Measurements from ENCODE around the gene AKAP8.

DNA sequence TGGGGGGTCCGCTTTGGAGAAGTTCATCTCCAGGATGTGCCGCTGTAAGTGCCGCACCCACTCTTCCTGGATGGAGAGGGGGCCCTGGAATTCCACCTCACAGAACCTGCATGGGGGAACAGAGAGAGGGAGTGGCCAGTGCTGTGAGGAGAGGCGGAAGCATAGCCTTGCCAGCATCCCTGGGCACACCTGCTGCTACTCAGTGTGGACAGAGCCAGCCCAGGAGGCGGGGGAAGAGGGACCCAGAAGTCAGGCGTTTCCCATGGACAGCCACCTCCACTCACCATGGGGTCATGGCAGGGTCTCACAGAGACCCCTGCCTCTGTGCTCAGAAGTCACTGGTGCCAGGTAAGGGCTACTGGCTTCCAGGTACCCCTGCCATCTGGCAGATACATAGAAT is 43.5 kb upstream of the AKAP8 start:
- TF ChIP-seq, protein P1, sequence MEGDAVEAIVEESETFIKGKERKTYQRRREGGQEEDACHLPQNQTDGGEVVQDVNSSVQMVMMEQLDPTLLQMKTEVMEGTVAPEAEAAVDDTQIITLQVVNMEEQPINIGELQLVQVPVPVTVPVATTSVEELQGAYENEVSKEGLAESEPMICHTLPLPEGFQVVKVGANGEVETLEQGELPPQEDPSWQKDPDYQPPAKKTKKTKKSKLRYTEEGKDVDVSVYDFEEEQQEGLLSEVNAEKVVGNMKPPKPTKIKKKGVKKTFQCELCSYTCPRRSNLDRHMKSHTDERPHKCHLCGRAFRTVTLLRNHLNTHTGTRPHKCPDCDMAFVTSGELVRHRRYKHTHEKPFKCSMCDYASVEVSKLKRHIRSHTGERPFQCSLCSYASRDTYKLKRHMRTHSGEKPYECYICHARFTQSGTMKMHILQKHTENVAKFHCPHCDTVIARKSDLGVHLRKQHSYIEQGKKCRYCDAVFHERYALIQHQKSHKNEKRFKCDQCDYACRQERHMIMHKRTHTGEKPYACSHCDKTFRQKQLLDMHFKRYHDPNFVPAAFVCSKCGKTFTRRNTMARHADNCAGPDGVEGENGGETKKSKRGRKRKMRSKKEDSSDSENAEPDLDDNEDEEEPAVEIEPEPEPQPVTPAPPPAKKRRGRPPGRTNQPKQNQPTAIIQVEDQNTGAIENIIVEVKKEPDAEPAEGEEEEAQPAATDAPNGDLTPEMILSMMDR (conservative IDR thresholded peaks at IDR 0.05; ENCODE audit: low read depth, low read length) = no peak
- TF ChIP-seq, protein P2, sequence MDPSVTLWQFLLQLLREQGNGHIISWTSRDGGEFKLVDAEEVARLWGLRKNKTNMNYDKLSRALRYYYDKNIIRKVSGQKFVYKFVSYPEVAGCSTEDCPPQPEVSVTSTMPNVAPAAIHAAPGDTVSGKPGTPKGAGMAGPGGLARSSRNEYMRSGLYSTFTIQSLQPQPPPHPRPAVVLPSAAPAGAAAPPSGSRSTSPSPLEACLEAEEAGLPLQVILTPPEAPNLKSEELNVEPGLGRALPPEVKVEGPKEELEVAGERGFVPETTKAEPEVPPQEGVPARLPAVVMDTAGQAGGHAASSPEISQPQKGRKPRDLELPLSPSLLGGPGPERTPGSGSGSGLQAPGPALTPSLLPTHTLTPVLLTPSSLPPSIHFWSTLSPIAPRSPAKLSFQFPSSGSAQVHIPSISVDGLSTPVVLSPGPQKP (IDR thresholded peaks at IDR 0.05; ENCODE audit: borderline replicate concordance, low read depth, low read length) = no peak
- TF ChIP-seq POLR2A (IDR thresholded peaks at IDR 0.05; ENCODE audit: low read depth, low read length) (no peak), MXI1 (IDR thresholded peaks at IDR 0.05; ENCODE audit: borderline replicate concordance, low read depth, low read length) (no peak), BHLHE40 (IDR thresholded peaks at IDR 0.05; ENCODE audit: low read depth, low read length) (no peak), RFX5 (IDR thresholded peaks at IDR 0.05; ENCODE audit: low read depth, low read length) (no peak), CEBPB (IDR thresholded peaks at IDR 0.05; ENCODE audit: low read depth, low read length) (no peak), RAD21 (IDR thresholded peaks at IDR 0.05; ENCODE audit: low read length) (no peak), CHD1 (IDR thresholded peaks at IDR 0.05; ENCODE audit: low read depth, low read length) (no peak), SMC3 (IDR thresholded peaks at IDR 0.05; ENCODE audit: low read depth, low read length) (no peak), MAZ (IDR thresholded peaks at IDR 0.05; ENCODE audit: borderline replicate concordance, low read depth, low read length) (no peak)

Data from IMR-90 (cell line).